Smooth muscle cell (in vitro differentiated cells): Measurements from ENCODE around the gene FAM131A. TPM values are rescaled to one million over a fixed set of nuclear protein-coding genes. Genes with fewer than 3 reads are reported as not detected.
"Not testable (repeated sequence)": the region's sequence is repeated elsewhere in the genome, so short reads cannot be mapped to it uniquely, and the experiment has no call there.

Experiments
- DNase-seq: peaks from one replicate; lab custom pipeline; 2025; ENCODE audit not compliant: unreplicated experiment; lab: John Stamatoyannopoulos, UW
- H2AFZ ChIP-seq: fragments of 200-600 bp; sonication (generic); 2 replicates; pipeline ENCODE4 v1.6.0; 2016; ENCODE audit warnings: antibody characterized with exemption, low read depth, mild to moderate bottlenecking
- H3F3A ChIP-seq: fragments of 200-600 bp; sonication (generic); 2 replicates; pipeline ENCODE4 v1.6.0; 2017; ENCODE audit warnings: antibody characterized with exemption, low read depth
- H3K27ac ChIP-seq: fragments of 200-600 bp; sonication (generic); 2 replicates; pipeline ENCODE4 v1.5.1; 2016; ENCODE audit warnings: low read depth, mild to moderate bottlenecking
- H3K27me3 ChIP-seq: fragments of 200-600 bp; sonication (generic); 2 replicates; pipeline ENCODE4 v1.6.1; 2016; ENCODE audit warnings: low read depth, mild to moderate bottlenecking
- H3K36me3 ChIP-seq: fragments of 200-600 bp; sonication (generic); 2 replicates; pipeline ENCODE4 v1.5.1; 2016; ENCODE audit warnings: low read depth
- H3K4me1 ChIP-seq: fragments of 200-600 bp; sonication (generic); 2 replicates; pipeline ENCODE4 v1.5.1; 2016; ENCODE audit warnings: low read depth
- H3K4me2 ChIP-seq: fragments of 200-600 bp; sonication (generic); 2 replicates; pipeline ENCODE4 v1.6.0; 2016; ENCODE audit warnings: mild to moderate bottlenecking
- H3K4me3 ChIP-seq: fragments of 200-600 bp; sonication (generic); 2 replicates; pipeline ENCODE4 v1.5.1; 2016; ENCODE audit warnings: mild to moderate bottlenecking
- H3K79me2 ChIP-seq: fragments of 200-600 bp; sonication (generic); 2 replicates; pipeline ENCODE4 v1.6.0; 2016; ENCODE audit warnings: low read depth, mild to moderate bottlenecking
- H3K9ac ChIP-seq: fragments of 200-600 bp; sonication (generic); 2 replicates; pipeline ENCODE4 v1.6.0; 2016; ENCODE audit warnings: low read depth
- H3K9me3 ChIP-seq: fragments of 200-600 bp; sonication (generic); replicated peaks from 2 replicates; pipeline ENCODE4 v1.5.1; 2016; ENCODE audit warnings: low read depth
- H4K20me1 ChIP-seq: fragments of 200-600 bp; sonication (generic); 2 replicates; pipeline ENCODE4 v1.6.0; 2016; ENCODE audit warnings: low read depth
- CTCF ChIP-seq: fragments of 200-600 bp; sonication (generic); IDR thresholded peaks from 2 replicates; pipeline ENCODE4 v1.5.1; 2017; ENCODE audit warnings: borderline replicate concordance, mild to moderate bottlenecking, antibody characterized with exemption; ENCODE audit not compliant: insufficient read depth, poor library complexity, severe bottlenecking
- WGBS: methylation state at CpG from one replicate; pipeline ENCODE4 v1.1.7; 2016; ENCODE audit warnings: low lambda C conversion rate; 5-methylcytosine and 5-hydroxymethylcytosine counted together
- polyA plus RNA-seq: library from polyadenylated mRNA; unstranded; fragments of >200 nt; fragmentation: Nextera tagmentation; extraction: Ambion mirVana; gene quantifications from 2 replicates; pipeline ENCODE4 v1.2.1, GENCODE V29; 2016
- total RNA-seq: library from RNA; depleted of rRNA; stranded (reverse); fragments of >200 nt; gene quantifications from 2 replicates; pipeline ENCODE4 v1.2.3, GENCODE V29; 2014

The FAM131A gene
- total and polyA plus RNA-seq, 2 experiments from 2014 or later: 15.3 to 20.2 TPM

- H3K4me3 ChIP-seq: no peak overlapping the region
- peaks cover 15% of the 10 kb centered on the region for H3K79me2 ChIP-seq
- peak overlapping the region; percentile 28 for H3K27ac ChIP-seq
- no peak overlapping the region for H2AFZ ChIP-seq
- H3F3A ChIP-seq: peaks cover 3% of the 10 kb centered on the region
- no peaks in the 10 kb centered on the region for H3K27me3 ChIP-seq
- no peak overlapping the region for H3K9ac ChIP-seq
- peaks cover 19% of the 10 kb centered on the region for H3K4me1 ChIP-seq
- H3K36me3 ChIP-seq: no peaks in the 10 kb centered on the region
- H3K4me2 ChIP-seq: peak overlapping the region; percentile 70
- WGBS: 78% methylated on average over 8 of the region's 8 CpGs
- no peak for DNase-seq
- TF ChIP-seq CTCF: no peak
- H3K9me3 ChIP-seq: no peaks in the 10 kb centered on the region
- H4K20me1 ChIP-seq: peaks cover 64% of the 10 kb centered on the region
Measured at GRCh38 chr3:184339001-184339400, 1.6 kb downstream of the FAM131A start.

- Histone ChIP-seq H3K79me2 (peaks cover 15% of the 10 kb centered on the region), H3K4me1 (peaks cover 19% of the 10 kb centered on the region), H4K20me1 (peaks cover 58% of the 10 kb centered on the region)
- not testable (repeated sequence) for H3F3A ChIP-seq, H3K9me3 ChIP-seq, DNase-seq, H3K4me2 ChIP-seq, H3K9ac ChIP-seq, H3K27me3 ChIP-seq, H3K4me3 ChIP-seq, H2AFZ ChIP-seq, H3K27ac ChIP-seq, H3K36me3 ChIP-seq
- whole genome bisulfite sequencing: 93% methylated on average over 19 of the region's 19 CpGs
Measured at GRCh38 chr3:184339451-184340135, 2.2 kb downstream of the FAM131A start.

- no peak overlapping the region for H3K4me3 ChIP-seq
- no peaks in the 10 kb centered on the region for H3K9me3 ChIP-seq
- no peaks in the 10 kb centered on the region for H3K27me3 ChIP-seq
- H4K20me1 ChIP-seq: peaks cover 55% of the 10 kb centered on the region
- no peak for DNase-seq
- H3K27ac ChIP-seq: no peak overlapping the region
- H2AFZ ChIP-seq: no peak overlapping the region
- H3K79me2 ChIP-seq: peaks cover 15% of the 10 kb centered on the region
- H3K9ac ChIP-seq: no peak overlapping the region
- TF ChIP-seq CTCF: no peak
- peaks cover 24% of the 10 kb centered on the region for H3K4me1 ChIP-seq
- no peak overlapping the region for H3K4me2 ChIP-seq
- WGBS: 81% methylated on average over 7 of the region's 7 CpGs
- H3K36me3 ChIP-seq: no peaks in the 10 kb centered on the region
- H3F3A ChIP-seq: peaks cover 3% of the 10 kb centered on the region
Measured at GRCh38 chr3:184341925-184342324, 4.5 kb downstream of the FAM131A start.

GRCh38 chr3:184343200-184343876 is 5.9 kb downstream of the FAM131A start:
- peaks cover 24% of the 10 kb centered on the region for H3K4me1 ChIP-seq

More at GRCh38 chr3:184343200-184343876, 5.9 kb downstream of the FAM131A start:
- peaks cover 8% of the 10 kb centered on the region for H3F3A ChIP-seq
- no peaks in the 10 kb centered on the region for H3K36me3 ChIP-seq
- no peak overlapping the region for H3K27ac ChIP-seq
- H3K9me3 ChIP-seq: no peaks in the 10 kb centered on the region
- DNase-seq: no peak
- H3K27me3 ChIP-seq: no peaks in the 10 kb centered on the region
- no peak overlapping the region for H3K9ac ChIP-seq
- no peak overlapping the region for H3K4me2 ChIP-seq
- peaks cover 1% of the 10 kb centered on the region for H3K79me2 ChIP-seq
- H4K20me1 ChIP-seq: peaks cover 49% of the 10 kb centered on the region
- H2AFZ ChIP-seq: no peak overlapping the region
- no peak overlapping the region for H3K4me3 ChIP-seq
- whole genome bisulfite sequencing: 91% methylated on average over 5 of the region's 5 CpGs
- TF ChIP-seq CTCF: no peak
